HL-60 (cell line): ENCODE measurements around the gene TAMM41.

ENCODE experiments used
- GABPA ChIP-seq: IDR thresholded peaks from 2 replicates; pipeline ENCODE4 v1.6.1; 2012; ENCODE audit warnings: low read depth
- POLR2AphosphoS5 ChIP-seq: IDR thresholded peaks from 2 replicates; pipeline ENCODE4 v1.6.1; 2012; ENCODE audit warnings: low read depth
- SPI1 ChIP-seq: IDR thresholded peaks from 2 replicates; pipeline ENCODE4 v1.6.1; 2012; ENCODE audit warnings: low read depth, mild to moderate bottlenecking, borderline replicate concordance
- TF ChIP-seq, protein P1 (sequence below): IDR thresholded peaks from one replicate; pipeline ENCODE4 v1.5.1; 2011; ENCODE audit warnings: low read length, control low read depth, inconsistent platforms; ENCODE audit not compliant: insufficient read depth
- TF ChIP-seq, protein P2 (sequence below): IDR thresholded peaks from 2 replicates; pipeline ENCODE4 v1.6.1; 2012; ENCODE audit warnings: low read depth; ENCODE audit not compliant: insufficient replicate concordance

DNA sequence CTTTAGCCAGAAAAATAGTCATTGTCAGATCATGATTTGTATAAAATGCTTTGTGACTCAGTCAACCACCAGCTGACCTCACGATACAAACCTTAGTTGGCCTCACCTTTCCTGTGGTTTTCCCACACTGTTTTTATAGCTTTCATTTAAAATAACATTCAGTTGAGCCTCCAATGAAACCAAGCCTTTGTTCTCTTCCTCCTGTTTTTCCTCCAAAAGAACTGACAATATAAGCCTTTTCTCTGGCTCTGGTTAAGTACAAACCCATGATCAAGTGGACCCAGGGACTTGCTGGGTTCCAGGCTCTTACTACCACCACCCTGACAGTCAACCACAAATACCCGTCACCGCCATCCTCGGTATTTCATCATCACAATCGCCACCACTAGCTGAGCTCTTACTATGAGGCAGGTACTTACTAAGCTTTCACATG lies 81.7 kb downstream of the TAMM41 start:
- TF ChIP-seq, protein P1, sequence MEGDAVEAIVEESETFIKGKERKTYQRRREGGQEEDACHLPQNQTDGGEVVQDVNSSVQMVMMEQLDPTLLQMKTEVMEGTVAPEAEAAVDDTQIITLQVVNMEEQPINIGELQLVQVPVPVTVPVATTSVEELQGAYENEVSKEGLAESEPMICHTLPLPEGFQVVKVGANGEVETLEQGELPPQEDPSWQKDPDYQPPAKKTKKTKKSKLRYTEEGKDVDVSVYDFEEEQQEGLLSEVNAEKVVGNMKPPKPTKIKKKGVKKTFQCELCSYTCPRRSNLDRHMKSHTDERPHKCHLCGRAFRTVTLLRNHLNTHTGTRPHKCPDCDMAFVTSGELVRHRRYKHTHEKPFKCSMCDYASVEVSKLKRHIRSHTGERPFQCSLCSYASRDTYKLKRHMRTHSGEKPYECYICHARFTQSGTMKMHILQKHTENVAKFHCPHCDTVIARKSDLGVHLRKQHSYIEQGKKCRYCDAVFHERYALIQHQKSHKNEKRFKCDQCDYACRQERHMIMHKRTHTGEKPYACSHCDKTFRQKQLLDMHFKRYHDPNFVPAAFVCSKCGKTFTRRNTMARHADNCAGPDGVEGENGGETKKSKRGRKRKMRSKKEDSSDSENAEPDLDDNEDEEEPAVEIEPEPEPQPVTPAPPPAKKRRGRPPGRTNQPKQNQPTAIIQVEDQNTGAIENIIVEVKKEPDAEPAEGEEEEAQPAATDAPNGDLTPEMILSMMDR: no peak
- no peak for TF ChIP-seq POLR2AphosphoS5
- TF ChIP-seq GABPA: no peak
- TF ChIP-seq, protein P2, sequence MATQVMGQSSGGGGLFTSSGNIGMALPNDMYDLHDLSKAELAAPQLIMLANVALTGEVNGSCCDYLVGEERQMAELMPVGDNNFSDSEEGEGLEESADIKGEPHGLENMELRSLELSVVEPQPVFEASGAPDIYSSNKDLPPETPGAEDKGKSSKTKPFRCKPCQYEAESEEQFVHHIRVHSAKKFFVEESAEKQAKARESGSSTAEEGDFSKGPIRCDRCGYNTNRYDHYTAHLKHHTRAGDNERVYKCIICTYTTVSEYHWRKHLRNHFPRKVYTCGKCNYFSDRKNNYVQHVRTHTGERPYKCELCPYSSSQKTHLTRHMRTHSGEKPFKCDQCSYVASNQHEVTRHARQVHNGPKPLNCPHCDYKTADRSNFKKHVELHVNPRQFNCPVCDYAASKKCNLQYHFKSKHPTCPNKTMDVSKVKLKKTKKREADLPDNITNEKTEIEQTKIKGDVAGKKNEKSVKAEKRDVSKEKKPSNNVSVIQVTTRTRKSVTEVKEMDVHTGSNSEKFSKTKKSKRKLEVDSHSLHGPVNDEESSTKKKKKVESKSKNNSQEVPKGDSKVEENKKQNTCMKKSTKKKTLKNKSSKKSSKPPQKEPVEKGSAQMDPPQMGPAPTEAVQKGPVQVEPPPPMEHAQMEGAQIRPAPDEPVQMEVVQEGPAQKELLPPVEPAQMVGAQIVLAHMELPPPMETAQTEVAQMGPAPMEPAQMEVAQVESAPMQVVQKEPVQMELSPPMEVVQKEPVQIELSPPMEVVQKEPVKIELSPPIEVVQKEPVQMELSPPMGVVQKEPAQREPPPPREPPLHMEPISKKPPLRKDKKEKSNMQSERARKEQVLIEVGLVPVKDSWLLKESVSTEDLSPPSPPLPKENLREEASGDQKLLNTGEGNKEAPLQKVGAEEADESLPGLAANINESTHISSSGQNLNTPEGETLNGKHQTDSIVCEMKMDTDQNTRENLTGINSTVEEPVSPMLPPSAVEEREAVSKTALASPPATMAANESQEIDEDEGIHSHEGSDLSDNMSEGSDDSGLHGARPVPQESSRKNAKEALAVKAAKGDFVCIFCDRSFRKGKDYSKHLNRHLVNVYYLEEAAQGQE: no peak
- TF ChIP-seq SPI1: no peak
